Spinal cord (tissue), 10 donors: Measurements from ENCODE around the gene WFDC12. TPM values are rescaled to one million over a fixed set of nuclear protein-coding genes. Genes with fewer than 3 reads are reported as not detected.

Source experiments
- DNase-seq, 6 donors: peaks; one replicate each; pipeline versions ENCODE4 v3.0.0 to v3.0.0-alpha.2; 2013 to 2015; ENCODE audit warnings: low spot score in 6 of 6, low read depth in 4 of 6
- H3K27ac ChIP-seq: one replicate; pipeline ENCODE4 v1.5.1; 2013; ENCODE audit warnings: low read depth, low read length, control low read depth
- H3K27me3 ChIP-seq: one replicate; pipeline ENCODE4 v1.6.1; 2013; ENCODE audit warnings: low read length; ENCODE audit not compliant: control insufficient read depth, insufficient read depth
- H3K36me3 ChIP-seq: one replicate; pipeline ENCODE4 v1.6.1; 2013; ENCODE audit warnings: low read length; ENCODE audit not compliant: control insufficient read depth, insufficient read depth
- H3K4me1 ChIP-seq: one replicate; pipeline ENCODE4 v1.6.1; 2013; ENCODE audit warnings: low read length; ENCODE audit not compliant: control insufficient read depth, insufficient read depth
- H3K4me3 ChIP-seq: one replicate; pipeline ENCODE4 v1.5.1; 2013; ENCODE audit warnings: low read depth, low read length, control low read depth
- H3K9me3 ChIP-seq: one replicate; pipeline ENCODE4 v1.6.1; 2013; ENCODE audit warnings: low read length; ENCODE audit not compliant: control insufficient read depth, insufficient read depth
- WGBS: methylation state at CpG from one replicate; pipeline ENCODE4 v1.1.5; 2013; ENCODE audit warnings: missing lambda C conversion rate; ENCODE audit not compliant: insufficient coverage; 5-methylcytosine and 5-hydroxymethylcytosine counted together
- polyA plus RNA-seq, 2 donors: library from polyadenylated mRNA; unstranded; fragments of 120-200 nt; gene quantifications; one replicate each; pipeline ENCODE4 v1.2.1, GENCODE V29; 2013; ENCODE audit not compliant: insufficient read length in 2 of 2
- total RNA-seq, 2 donors: library from RNA; depleted of rRNA in 1 of 2; stranded (reverse); fragments of 120-200 nt in 1 of 2; fragments of >200 nt in 1 of 2; gene quantifications; one replicate each; pipeline versions ENCODE4 v1.2.3 to v1.2.4, GENCODE V29; 2013 to 2014
- donor health status: healthy.

WFDC12 gene
- total and polyA plus RNA-seq, 4 donors: not detected

- Histone ChIP-seq H3K27ac (no peak overlapping the region), H3K4me3 (no peak overlapping the region), H3K27me3 (no peaks in the 10 kb centered on the region), H3K4me1 (no peaks in the 10 kb centered on the region), H3K36me3 (no peaks in the 10 kb centered on the region), H3K9me3 (no peaks in the 10 kb centered on the region)
- WGBS: no CpG with 5 or more reads among the region's 2 CpGs
- DNase-seq: no peak
Measured at GRCh38 chr20:45118028-45118427, 6.2 kb downstream of the WFDC12 start.

GRCh38 chr20:45117581-45117980 is 6.7 kb downstream of the WFDC12 start:
- H3K27me3 ChIP-seq: no peaks in the 10 kb centered on the region
- 88% methylated on average over 4 of the region's 4 CpGs for WGBS
- no peaks in the 10 kb centered on the region for H3K4me1 ChIP-seq
- H3K27ac ChIP-seq: no peak overlapping the region
- H3K4me3 ChIP-seq: no peak overlapping the region
- DNase-seq: no peak
- H3K36me3 ChIP-seq: no peaks in the 10 kb centered on the region
- no peaks in the 10 kb centered on the region for H3K9me3 ChIP-seq

DNA sequence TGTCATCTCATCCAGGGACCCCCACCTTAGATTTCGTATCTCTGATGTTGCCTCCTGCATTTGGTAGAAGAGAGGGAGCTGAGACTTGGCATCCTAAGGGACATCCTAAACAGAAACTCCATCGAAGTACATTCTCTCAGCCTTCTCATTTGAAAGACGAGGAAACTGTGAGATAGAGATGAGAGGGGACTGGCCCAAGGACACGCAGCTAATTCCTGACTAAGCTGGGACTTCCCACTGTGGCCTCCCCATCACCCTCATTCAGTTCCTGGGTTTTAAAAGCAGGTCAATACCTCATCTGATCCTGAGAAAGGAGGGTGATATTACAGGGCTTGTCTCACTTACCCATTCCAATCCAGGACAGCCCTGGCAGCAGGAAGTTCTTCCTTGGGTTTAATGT is 8.4 kb downstream of the WFDC12 start:
- DNase-seq: no peak
- Histone ChIP-seq H3K9me3 (no peaks in the 10 kb centered on the region), H3K4me3 (no peak overlapping the region), H3K27ac (no peak overlapping the region), H3K36me3 (no peaks in the 10 kb centered on the region), H3K4me1 (peaks cover 5% of the 10 kb centered on the region), H3K27me3 (no peaks in the 10 kb centered on the region)
- no CpG with 5 or more reads among the region's 4 CpGs for WGBS

- H3K27ac ChIP-seq: no peak overlapping the region
- no peak for DNase-seq
Measured at GRCh38 chr20:45115386-45115774, 8.9 kb downstream of the WFDC12 start.

GRCh38 chr20:45114465-45115385 is 9.5 kb downstream of the WFDC12 start, which contains the start of gene WFDC5:
WFDC5 (minus strand) TSS chr20:45115174; CDS start chr20:45115083, 91 bp downstream.
- Histone ChIP-seq H3K9me3 (no peaks in the 10 kb centered on the region), H3K27me3 (no peaks in the 10 kb centered on the region)
- WGBS: 71% methylated on average over 16 of the region's 16 CpGs

More at GRCh38 chr20:45115386-45115774, 8.9 kb downstream of the WFDC12 start:
- Histone ChIP-seq H3K9me3 (no peaks in the 10 kb centered on the region), H3K36me3 (no peaks in the 10 kb centered on the region), H3K27me3 (no peaks in the 10 kb centered on the region), H3K4me3 (no peak overlapping the region), H3K4me1 (peaks cover 5% of the 10 kb centered on the region)
- 79% methylated on average over 3 of the region's 3 CpGs for WGBS

DNA sequence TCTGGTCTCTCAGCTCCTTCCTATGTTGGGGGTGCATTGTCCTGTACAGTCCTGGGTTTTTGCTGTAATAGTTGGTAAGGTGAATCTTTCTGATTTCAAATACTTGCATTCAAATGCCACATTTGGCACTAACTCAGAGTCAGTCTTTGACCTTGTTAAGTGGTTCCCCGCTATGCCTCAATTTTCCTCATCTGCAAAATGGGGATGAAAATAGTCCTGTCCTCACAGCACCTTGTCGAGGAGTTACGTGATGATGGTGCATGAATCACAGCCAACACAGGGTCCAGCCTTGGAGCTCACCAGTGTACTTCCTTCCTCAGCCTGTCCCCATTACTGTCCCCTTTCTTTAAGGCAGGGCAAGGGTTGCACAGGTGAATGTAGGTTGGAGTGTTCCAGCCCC is 10.4 kb downstream of the WFDC12 start:
- Histone ChIP-seq H3K36me3 (no peaks in the 10 kb centered on the region), H3K9me3 (no peaks in the 10 kb centered on the region), H3K27me3 (no peaks in the 10 kb centered on the region), H3K27ac (no peak overlapping the region), H3K4me3 (no peak overlapping the region), H3K4me1 (peaks cover 5% of the 10 kb centered on the region)
- no peak for DNase-seq
- WGBS: 100% methylated on average over 3 of the region's 3 CpGs

More at GRCh38 chr20:45114465-45115385, 9.5 kb downstream of the WFDC12 start, which contains the start of gene WFDC5:
- no peak within 1 kb of the TSS for H3K27ac ChIP-seq
- H3K4me3 ChIP-seq: no peak within 1 kb of the TSS
- DNase-seq: no peak
- H3K36me3 ChIP-seq: no peaks in the 10 kb centered on the region
- H3K4me1 ChIP-seq: peaks cover 5% of the 10 kb centered on the region

GRCh38 chr20:45112754-45113153 is 11.5 kb downstream of the WFDC12 start:
- DNase-seq: no peak
- Histone ChIP-seq H3K27ac (no peak overlapping the region), H3K4me1 (peaks cover 5% of the 10 kb centered on the region), H3K9me3 (no peaks in the 10 kb centered on the region), H3K36me3 (no peaks in the 10 kb centered on the region), H3K4me3 (no peak overlapping the region), H3K27me3 (no peaks in the 10 kb centered on the region)

DNA sequence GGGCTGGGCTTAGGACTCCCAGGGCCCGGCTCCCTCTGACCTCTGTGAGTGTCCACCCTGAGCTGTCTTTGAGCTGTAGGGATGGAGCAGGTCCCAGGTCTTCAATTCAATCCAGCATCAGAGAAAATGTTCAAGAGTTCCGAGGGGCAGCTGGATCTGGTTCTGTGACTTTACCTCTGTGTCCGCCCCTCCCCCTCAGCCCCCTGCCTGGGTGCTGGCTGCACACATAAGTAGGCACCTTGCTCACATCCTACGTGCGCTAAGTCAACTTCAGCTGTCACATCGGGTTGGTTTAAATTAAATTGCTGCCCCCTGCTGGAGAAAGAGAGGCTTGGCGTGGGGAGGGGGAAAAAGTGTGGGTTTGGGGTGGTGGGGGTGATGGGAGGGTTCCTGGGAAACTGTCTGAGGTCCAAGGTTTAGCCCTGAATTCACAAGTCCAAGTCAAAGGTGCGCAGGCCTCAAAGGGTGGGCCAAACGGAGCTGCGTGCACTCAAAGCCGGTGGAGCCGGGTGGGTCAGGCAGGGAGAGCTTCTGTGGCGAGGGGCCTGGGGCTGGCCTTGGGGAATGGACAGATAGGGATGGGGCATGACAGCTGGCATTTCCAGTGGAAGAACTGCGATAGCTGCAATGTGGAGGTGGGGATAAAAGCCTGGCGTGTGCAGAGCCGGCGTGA is 12.3 kb downstream of the WFDC12 start:
- WGBS: 68% methylated on average over 13 of the region's 17 CpGs
- Histone ChIP-seq H3K4me1 (peaks cover 5% of the 10 kb centered on the region), H3K36me3 (no peaks in the 10 kb centered on the region), H3K27ac (no peak overlapping the region), H3K4me3 (no peak overlapping the region), H3K27me3 (no peaks in the 10 kb centered on the region), H3K9me3 (no peaks in the 10 kb centered on the region)
- no peak for DNase-seq

DNA sequence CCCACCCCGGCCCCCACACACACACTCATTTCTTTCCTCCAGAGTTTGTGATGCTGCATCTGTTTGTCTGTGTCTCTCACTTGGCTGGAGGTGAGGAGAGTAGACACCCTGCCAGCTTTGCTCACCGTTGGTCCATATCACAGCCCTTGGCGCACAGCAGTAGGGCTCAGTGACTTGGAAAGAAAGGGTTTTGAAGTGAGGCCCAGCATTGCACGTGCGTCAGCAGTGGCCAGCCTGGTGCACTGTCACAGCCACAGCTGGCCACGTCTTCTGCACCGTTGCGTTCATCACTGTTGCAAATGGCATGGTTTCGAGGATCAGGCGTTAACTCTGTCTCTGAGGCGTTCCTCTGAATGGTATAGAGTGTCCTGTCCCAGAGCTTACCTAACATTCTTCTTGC is 13.0 kb downstream of the WFDC12 start:
- no peaks in the 10 kb centered on the region for H3K9me3 ChIP-seq
- no peaks in the 10 kb centered on the region for H3K27me3 ChIP-seq
- no peak overlapping the region for H3K4me3 ChIP-seq
- H3K36me3 ChIP-seq: no peaks in the 10 kb centered on the region
- DNase-seq: no peak
- peaks cover 5% of the 10 kb centered on the region for H3K4me1 ChIP-seq
- H3K27ac ChIP-seq: no peak overlapping the region
- 47% methylated on average over 8 of the region's 11 CpGs for WGBS
